Epidermal melanocyte (primary cell): ENCODE results near the gene LAPTM5.
"Not testable (repeated sequence)": the region's sequence is repeated elsewhere in the genome, so short reads cannot be mapped to it uniquely, and the experiment has no call there.

Source experiments
- DNase-seq: peaks from one replicate; pipeline ENCODE4 v3.0.0; 2011; ENCODE audit warnings: low spot score; ENCODE audit not compliant: insufficient read length

Gene LAPTM5

GRCh38 chr1:30757352-30758120 lies at the start of gene LAPTM5:
Gene LAPTM5 (minus strand): TSS chr1:30757774. CDS start chr1:30757745, 29 bp downstream.
- no peak for DNase-seq

GRCh38 chr1:30806381-30807317 lies 49.1 kb upstream of the LAPTM5 start:
- no peak for DNase-seq

GRCh38 chr1:30805304-30806003 lies 47.9 kb upstream of the LAPTM5 start:
- no peak for DNase-seq

GRCh38 chr1:30804822-30805221 lies 47.2 kb upstream of the LAPTM5 start:
- DNase-seq, result no peak

GRCh38 chr1:30804352-30804751 lies 46.8 kb upstream of the LAPTM5 start:
- DNase-seq, result no peak

- no peak for DNase-seq
These were observed 46.0 kb upstream of the LAPTM5 start for GRCh38 chr1:30803562-30803961.

GRCh38 chr1:30801771-30802198 lies 44.2 kb upstream of the LAPTM5 start:
- no peak for DNase-seq

GRCh38 chr1:30799233-30799511 lies 41.6 kb upstream of the LAPTM5 start:
- no peak for DNase-seq

- DNase-seq, result no peak
These were observed 41.0 kb upstream of the LAPTM5 start for GRCh38 chr1:30798389-30799232.

- DNase-seq, result no peak
These were observed 37.5 kb upstream of the LAPTM5 start for GRCh38 chr1:30795026-30795425.

GRCh38 chr1:30794260-30794659 lies 36.7 kb upstream of the LAPTM5 start:
- no peak for DNase-seq

- no peak for DNase-seq
These were observed 35.6 kb upstream of the LAPTM5 start for GRCh38 chr1:30793209-30793608.

GRCh38 chr1:30791868-30792267 lies 34.3 kb upstream of the LAPTM5 start:
- no peak for DNase-seq

- DNase-seq, result no peak
These were observed 33.5 kb upstream of the LAPTM5 start for GRCh38 chr1:30790850-30791778.

GRCh38 chr1:30790256-30790525 lies 32.6 kb upstream of the LAPTM5 start:
- DNase-seq, result not testable (repeated sequence)

GRCh38 chr1:30789388-30790255 lies 32.0 kb upstream of the LAPTM5 start:
- no peak for DNase-seq

GRCh38 chr1:30788580-30789387 lies 31.2 kb upstream of the LAPTM5 start:
- no peak for DNase-seq

GRCh38 chr1:30787856-30788495 lies 30.4 kb upstream of the LAPTM5 start:
- no peak for DNase-seq
